Measurements from ENCODE around the gene MS4A1.
A peak's percentile ranks its signal among the peaks of the same experiment; 100 is the strongest.
"Not testable (repeated sequence)": the region's sequence is repeated elsewhere in the genome, so short reads cannot be mapped to it uniquely, and the experiment has no call there.

Gene MS4A1

DNA sequence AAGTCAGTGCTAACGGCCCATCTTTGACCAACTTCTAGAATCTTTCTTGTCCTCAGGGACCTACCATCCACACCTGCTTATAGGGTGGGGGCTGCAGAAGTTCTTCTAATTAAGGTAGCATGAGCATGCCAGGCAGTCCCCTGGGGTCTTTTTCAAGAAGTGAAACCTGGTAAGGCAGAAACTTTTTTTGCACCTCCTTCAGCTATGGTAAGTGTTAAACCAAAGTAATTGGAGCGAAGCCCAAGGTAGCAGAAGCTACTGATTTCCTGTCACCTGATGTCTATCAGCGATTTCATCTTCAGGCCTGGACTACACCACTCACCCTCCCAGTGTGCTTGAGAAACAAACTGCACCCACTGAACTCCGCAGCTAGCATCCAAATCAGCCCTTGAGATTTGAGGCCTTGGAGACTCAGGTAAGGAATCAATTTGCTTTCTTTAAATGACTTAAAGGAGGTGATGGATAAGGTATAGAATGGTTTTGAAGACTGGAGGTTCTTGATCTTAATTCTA, at the start of gene MS4A1:
Gene MS4A1 (plus strand): TSS at position 317 of the 512 bp plus-strand sequence. CDS start 6,528 bp downstream, outside the sequence.
- DNase-seq = no peak

DNA sequence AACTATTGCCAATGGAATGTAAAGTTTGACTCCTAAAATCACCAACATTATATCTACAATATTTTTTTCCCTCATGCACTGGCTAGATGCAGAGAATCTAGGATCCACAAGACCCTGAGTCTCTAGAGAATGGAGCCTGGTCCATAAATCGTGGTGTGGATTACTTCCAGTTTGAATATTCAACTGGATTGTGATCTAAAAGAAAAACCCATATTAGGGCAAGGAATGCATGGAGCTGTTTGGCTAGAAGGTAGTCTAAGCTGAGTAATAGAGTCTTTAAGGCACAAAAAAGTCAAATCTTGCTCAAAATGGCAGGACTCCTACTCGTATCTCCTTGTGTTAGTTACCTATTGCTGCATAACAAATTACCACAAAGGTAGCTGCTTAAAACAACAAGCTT, 35.6 kb upstream of the MS4A1 start:
- DNase-seq = no peak

DNA sequence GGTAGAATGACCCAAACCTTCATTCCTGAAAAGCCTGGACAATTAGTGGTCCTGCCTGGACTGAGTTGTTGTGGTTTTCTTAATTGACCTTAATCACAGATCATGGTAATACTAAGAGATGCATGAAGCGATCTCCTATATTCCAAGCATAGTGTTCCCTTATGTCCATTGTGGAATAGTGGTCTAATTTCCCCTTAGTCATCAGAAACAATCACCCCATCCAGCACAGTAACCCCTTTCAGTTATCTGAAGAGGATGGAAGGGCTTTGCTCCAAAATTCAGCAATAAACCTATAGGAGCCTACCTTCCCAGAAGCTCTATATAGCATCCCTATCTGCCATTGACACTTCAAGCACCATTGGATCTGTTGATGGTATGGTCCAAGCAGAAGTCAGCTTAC, 33.0 kb upstream of the MS4A1 start:
- DNase-seq = no peak

DNA sequence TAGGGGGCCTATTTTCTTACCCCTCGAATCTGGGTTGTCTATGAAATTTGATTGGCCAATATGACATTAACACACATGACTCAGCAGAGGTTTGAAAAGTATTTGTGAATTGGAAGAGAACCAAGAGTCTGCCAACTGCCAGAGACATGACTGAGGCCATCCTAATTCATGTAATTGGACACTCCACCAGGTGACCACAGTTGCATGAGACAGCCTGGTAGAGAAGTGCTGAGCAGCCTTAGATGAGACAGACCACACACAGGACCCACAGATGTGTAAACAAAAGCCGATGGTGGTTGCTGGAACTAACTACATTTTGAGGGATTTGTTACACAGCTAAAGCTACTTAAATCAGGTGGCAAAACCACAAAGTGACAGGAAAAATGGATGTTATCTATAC, 27.1 kb upstream of the MS4A1 start:
- peak; percentile 19 to 42 for DNase-seq

DNA sequence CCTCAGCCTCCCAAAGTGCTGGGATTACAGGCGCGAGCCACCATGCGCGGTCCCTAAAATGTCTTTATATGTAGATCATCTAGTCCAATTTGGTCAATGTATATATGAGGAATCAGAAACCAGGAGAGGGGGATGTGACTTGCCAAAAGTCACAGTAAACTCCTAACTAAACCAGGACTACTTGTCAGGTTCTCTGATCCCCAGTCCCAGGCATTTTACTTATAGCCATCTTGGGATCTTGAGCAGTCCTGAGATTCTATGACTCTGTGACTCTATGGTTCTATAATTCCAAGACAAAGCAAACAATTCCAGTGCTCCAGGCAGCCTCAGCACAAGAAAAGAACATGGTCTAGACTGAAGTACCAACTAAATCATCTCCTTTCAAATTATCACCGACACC, 26.4 kb upstream of the MS4A1 start, which contains the start of gene MS4A5:
Gene MS4A5 (plus strand): TSS at position 301 of the 400 bp plus-strand sequence. CDS start 103 bp downstream, outside the sequence.
- no peak for DNase-seq

DNA sequence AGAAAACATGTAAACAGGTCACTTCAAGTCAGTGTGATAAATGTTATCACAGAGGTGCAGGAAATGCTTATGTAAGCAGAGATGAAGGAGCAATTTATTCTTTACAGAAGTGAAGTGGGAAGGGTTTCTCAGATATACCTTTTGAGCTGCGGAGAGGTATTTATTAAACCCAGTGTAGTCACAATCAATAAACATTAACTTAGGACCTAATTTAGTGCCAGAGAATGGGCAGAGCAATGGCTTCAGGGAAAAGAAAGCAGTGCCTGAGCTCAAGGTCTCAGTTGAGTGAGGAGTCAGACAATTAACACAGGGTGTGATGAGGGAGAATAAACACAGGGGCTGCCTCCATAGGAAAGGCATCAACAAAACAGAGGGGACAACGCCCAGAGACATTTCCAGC, 24.4 kb upstream of the MS4A1 start:
- DNase-seq = no peak

DNA sequence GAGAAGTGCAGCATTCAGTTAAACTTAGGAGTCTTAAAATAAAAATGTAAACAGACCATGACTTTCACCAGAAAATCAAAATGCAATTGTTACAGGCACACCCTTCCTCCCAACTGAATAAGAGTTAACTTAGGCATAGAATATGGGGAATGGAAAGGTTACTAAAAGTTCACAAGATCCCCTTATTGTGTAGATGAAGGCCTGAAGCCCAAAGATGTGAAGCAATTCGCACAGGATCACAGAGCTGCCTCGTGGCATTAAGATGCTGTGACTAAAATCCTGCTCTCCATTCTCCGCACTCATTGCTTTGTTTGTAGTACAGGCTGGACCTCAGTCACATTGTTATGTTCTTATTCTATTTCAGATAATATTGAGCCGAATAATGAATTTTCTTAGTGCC, 22.2 kb upstream of the MS4A1 start:
- no peak for DNase-seq

DNA sequence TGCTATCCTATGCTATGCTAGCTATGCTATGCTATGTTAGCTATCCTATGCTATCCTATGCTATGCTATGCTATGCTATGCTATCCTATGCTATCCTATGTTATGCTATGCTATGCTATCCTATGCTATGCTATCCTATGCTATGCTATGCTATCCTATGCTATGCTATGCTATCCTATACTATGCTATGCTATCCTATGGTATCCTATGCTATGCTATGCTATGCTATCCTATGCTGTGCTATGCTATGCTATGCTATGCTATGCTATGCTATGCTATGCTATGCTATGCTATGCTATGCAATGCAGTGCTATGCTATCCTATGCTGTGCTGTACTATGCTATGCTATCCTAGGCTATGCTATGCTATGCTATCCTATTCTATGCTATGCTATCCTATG, 8.6 kb upstream of the MS4A1 start:
- no peak for DNase-seq

DNA sequence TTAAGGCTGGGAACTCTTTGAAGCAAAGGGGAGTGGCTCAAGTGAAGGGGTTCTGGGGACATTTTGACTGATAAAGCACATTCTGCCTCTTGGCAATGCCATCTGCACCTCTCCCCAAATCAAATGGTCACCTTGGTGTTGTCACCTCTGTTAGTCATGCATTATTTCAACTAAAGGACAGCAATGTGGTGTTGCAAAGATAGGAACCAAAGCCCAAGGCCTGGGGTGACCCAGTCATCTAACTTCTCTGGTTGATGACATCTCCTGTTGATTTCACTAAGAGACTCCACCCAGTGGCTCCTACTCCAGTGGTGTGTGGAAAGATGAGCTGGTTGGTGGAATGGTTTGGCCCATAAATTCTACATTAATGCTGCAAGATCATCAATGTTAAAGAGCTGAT, 7.8 kb upstream of the MS4A1 start:
- DNase-seq = no peak

DNA sequence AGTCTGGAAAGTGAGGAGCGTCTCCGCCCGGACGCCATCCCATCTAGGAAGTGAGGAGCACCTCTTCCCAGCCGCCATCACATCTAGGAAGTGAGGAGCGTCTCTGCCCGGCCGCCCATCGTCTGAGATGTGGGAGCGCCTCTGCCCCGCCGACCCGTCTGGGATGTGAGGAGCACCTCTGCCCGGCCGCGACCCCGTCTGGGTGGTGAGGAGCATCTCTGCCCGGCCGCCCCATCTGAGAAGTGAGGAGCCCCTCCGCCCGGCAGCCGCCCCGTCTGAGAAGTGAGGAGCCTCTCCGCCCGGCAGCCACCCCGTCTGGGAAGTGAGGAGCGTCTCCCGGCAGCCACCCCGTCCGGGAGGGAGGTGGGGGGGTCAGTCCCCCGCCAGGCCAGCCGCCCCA, 4.5 kb upstream of the MS4A1 start:
- not testable (repeated sequence) for DNase-seq

DNA sequence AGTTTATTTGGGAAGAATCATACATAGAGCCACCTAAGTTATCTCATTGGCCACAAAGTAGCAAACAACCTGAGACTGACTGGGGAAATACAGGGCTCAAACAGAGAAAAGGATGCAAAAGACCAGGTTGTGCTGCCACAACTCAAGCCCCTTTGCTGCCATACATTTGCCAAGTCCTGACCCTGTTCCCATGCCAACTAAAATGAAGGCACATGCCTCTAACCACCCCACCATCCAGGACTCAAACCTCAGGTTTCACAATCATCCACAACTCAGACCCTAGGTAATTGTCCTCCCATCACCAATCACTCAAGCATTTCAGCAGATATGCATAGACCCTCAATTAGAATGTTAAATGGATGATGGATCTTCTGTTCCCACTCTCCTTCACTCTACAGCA, 1.4 kb upstream of the MS4A1 start:
- DNase-seq = no peak

DNA sequence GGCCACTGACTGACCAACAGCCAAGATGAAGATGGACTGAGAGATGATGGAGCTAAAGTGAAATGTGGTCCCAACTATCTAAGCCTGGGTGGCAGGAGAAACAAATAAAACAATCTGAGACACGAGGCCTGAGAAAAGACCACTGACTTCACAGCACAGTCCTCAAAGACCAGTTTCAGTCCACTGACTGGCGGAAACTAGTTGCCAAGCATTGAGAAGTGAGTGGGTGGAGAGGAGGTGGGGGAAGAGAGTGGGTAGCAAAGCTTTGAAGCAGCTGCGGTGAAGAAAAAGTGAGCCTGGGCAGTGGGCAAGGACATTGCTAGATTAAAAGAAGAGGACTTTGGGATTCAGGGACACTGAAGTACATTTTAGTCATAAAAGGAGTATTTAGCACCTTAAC, 1.9 kb downstream of the MS4A1 start:
- DNase-seq = no peak

DNA sequence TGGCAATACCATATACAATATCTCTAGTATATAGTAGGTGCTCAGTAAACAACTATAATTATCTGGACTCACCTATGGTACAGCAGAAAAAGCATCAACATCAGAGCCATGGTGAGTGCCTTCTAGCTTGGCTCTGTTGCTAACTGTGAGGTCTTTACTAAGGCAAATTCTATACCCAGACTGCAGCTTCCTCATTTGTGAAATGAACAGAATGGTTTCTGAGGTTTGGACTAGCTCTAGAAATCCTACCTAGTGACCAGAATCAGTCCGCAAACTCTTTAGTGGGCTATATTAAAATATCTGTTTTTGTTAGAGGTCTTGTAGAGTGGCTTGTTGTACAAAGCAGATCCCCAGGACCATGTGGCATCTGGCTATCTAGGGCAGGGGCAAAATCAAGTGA, 3.7 kb downstream of the MS4A1 start:
- DNase-seq = no peak

DNA sequence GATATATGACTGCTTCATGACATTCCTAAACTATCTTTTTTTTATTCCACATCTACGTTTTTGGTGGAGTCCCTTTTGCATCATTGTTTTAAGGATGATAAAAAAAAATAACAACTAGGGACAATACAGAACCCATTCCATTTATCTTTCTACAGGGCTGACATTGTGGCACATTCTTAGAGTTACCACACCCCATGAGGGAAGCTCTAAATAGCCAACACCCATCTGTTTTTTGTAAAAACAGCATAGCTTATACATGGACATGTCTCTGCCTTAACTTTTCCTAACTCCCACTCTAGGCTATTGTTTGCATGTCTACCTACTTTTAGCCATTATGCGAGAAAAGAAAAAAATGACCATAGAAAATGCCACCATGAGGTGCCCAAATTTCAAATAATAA, 13.2 kb downstream of the MS4A1 start:
- DNase-seq = no peak

DNA sequence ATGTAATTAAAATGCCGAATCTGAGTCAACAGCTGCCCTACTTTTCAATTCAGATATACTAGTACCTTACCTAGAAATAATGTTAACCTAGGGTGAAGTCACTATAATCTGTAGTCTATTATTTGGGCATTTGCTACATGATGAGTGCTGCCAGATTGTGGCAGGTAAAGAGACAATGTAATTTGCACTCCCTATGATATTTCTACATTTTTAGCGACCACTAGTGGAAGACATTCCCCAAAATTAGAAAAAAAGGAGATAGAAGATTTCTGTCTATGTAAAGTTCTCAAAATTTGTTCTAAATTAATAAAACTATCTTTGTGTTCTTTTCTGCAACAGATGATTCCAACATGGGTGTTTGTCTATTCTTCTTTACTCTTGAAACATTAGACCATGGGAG, 14.1 kb downstream of the MS4A1 start:
- DNase-seq = no peak

DNA sequence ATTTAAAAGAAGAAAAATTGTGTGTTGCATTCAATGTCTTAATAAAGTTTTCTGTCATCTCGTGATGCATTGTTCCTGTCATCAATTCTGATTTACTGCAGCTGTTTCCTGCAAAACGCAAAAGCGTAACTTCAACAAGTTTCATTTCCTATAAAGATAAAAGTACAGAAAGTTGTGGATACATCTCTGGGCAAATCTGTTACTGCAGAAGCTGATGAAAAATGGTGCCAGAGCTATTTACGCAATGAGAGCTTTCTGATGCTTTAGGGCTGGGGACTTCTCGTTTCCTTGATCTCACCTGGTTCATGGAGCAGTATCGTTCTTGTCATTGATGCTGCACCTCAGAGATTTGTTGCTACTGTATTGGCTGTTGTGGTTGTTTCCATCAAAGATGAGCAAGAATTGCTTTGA, 21.4 kb downstream of the MS4A1 start:
- no peak for DNase-seq

DNA sequence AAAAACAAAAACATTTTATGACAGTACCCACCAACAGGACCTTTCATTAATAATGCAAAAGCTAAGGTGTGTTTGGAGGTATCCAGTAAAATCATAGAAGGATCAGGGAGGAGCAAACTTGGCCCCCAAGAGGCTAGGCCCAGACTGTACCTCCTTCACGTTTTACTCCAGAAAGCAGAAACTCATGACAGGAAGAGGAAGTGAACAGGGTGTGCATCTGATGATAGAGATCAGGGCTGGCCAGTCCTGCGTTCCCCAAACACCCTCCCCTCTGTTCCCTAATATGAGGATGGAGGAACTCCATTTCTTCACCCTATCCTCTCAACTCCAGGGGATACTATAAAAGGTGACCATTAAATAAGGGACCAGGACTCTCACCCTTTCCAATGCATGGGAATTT, 26.7 kb downstream of the MS4A1 start:
- DNase-seq = no peak

DNA sequence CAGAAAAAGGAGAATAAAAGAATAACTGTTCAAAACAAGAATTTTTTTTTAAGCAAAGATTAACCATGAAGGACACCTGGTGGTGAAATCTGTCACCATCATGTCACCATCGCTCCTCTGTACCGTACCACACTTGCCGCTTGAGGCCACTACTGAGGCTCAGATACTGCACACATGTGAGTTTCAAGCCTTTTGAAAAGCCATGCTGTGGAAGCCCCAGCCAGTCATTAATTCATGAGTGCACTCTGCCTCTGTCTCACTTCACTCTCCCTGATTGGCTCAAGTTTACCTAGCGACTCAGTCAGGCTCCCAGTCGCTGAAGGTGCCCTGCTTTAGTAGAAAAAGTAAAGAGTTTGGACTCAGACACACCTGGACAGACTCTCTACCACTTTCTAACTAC, 30.3 kb downstream of the MS4A1 start:
- peak in 1 of 2 experiments; percentile 12 for DNase-seq

DNA sequence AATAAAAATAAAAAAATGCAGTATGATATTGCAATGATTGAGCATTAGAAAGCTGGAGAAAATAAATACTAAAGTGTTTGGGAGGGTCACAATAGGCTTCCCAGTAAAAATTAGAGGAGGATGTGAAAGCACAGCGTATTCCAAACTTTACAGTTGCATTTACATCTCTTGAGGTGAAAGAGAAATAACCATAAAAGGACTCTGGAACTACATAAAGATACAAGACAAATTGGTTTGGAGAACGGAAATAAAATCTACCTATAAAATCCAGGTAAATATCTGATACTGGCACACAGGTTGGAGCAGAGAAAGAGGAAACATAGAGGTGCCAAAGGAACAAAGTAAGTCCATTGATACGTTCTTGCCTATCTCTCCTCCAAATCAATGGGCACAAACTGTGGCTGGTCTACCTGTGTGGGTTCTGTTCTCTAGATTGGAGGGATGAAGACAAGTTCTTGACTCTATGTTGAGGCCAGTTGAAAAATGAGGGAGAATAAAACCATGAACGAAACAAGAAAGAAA, 36.9 kb downstream of the MS4A1 start, which contains the start of gene MS4A12:
Gene MS4A12 (plus strand): TSS at position 291 of the 522 bp plus-strand sequence. CDS start 4,541 bp downstream, outside the sequence.
- no peak for DNase-seq

DNA sequence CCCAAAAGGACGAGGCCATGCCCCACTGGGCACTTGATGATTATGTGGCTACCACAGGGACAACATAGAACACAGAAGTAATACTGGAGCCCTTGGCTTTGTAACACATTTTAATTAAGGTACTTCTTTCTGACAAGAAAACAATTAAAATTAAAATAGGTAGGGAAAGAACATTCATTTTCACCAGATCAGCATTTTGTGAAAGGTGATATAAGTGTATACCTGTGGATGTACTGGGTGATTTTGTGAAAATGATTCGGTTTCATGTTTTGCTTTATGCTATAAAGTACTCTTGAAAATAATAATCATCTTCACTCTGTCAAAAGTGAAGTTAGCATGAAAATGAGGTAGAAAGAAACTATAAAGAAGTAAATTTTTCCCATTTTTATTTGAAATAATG, 37.8 kb downstream of the MS4A1 start:
- DNase-seq = no peak

DNA sequence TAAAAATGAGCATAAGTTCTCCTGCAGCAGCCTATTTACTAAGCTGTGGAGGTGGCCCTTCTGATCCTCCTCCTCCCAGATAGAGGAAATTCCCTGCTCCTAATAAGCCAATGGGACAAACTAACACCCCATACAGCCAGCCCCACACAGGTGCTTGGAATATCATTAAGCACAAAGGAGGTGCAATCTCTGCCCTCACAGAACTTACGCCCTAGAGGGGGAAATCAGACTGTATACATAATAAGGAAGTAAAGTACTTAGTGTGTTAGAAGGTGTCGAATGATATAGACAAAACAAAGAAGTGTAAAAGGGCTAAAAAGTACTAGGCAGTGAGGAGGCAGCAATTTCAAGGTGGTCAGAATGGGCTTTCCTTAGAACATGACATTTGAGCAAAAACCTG, 42.8 kb downstream of the MS4A1 start:
- DNase-seq = no peak

DNA sequence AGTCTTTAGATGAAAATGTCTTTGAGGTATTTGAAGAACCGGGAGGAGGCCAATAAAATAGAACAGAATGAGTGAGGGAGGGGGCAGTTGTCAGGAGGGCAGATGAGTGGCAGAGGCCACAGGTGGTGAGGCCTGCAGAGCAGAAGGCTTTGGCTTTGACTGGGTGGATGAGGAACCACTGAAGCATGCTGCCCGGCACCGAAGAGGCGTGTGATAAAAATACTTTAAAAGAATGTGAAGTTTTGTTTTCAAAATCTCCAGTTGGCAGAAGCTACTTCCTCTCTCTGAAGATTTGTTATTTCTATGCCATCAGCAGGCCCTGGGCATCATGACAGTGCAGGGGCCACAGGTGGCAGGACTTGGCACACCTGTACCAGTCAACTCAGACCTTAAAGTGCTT, 43.2 kb downstream of the MS4A1 start:
- DNase-seq = no peak

DNA sequence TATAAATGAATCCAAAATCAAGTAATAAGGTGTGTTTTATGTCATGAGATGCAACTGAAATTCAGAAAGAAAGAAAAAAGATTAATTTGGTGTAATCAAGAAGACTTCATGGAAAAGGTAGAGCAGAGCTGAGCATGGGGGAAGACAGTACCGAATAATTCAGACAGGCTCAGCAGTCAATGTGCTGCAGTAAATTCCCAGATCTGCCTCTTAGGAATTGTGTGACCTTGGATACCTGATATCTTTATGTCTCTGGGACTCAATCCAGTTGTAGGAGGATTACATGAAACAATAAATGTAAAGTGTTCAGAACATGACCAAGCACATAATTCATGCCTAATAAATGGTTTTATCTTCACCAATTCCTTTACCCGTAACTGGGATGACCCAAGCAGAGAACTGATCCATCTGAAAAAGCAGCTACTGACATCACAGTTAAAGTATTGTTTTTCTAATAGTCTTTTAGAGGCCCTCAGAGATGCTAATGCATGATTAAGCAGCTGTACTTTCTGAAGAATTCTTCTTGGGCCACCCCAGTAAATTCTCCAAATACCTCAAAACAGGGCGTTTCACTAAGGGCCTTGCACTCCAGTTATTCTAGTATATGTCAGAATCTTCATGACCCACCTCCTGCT, 44.7 kb downstream of the MS4A1 start:
- no peak for DNase-seq

DNA sequence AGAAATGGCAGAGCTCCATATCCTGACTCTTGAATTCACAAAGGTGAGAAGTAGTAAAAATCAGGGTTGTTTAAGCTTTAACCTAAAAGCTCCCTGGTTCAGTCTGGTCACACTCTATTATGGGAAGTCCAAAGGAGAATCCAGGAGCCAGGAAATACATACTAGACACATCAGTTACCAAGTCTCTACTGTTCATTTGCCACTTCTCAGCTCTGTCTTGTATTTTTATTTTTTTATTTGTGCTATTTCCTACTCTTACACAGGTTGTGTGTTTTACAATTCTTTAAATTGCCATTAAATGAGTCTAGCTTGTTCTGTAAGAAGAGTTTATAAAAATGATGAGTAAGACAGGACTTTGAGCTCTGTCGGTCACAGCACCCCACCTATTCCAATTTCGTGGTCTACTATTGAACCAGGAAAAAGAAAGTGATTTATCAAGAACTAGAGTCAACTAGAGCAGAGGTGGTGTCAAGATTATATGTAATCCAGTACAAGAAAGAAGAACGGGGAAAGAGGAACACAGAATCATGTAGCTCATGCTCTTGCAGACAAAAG, 46.7 kb downstream of the MS4A1 start:
- DNase-seq = no peak

All from NCI-H2081 (cell line).